ENCODE data around the gene JUP. TPM values are rescaled to one million over a fixed set of nuclear protein-coding genes. Genes with fewer than 3 reads are reported as not detected.
A peak's percentile ranks its signal among the peaks of the same experiment; 100 is the strongest.

JUP gene
- total and polyA plus RNA-seq, 10 donors: 13.7 to 73.1 (median 33.5) TPM

DNA sequence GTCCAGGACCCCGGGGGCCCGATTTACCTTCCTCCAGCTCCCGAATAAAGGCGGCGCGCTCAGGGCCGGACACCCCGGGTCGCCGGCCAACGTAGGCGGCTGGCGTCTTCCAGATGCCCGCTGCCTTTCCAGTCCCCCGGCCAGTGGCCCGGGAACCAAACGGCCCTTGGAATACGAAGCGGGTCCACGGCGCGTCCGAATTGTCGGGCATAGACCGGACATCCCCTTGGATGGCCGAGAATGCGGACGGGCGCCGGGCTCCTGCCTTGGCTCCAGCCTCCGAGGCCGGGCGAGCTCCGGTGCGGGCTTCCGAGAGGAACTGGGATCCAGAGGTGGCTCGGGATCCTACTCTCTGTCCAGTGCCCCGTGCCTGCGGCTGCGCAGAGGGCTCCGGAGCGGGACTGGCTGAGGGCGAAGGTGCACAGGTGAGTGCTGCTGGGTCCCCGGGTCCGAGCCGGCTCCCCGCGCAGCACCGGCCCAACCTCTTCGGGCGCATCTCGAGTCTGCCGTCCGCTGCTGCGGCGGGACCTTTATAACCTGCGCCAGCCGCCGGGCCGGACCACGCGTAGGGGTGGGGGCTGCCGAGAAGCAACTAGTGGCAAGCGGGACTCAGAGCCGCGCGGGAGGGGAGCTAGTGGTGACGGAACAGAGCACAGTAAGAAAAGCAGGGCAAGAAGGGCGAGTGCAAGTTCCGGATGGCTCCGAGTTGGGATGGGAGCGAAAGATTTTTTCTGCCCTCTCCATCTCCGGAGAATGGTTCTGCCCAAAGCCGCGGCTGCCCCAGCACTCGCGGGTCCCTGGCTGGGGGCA is 52.2 kb downstream of the JUP start, which contains the start of gene HAP1:
Gene HAP1 (minus strand): TSS at position 505 of the 810 bp plus-strand sequence. CDS start 9 bp downstream, at position 496.
- Histone ChIP-seq H3K4me3 (peak within 1 kb of the TSS; percentile 28 to 71 (median 42)), H3K27ac (no peak within 1 kb of the TSS), H3K27me3 (replicated peaks in 1 of 7) (peaks cover 5 to 68% (median 43%) of the 10 kb centered on the region in 7 donors), H3K9me3 (no peaks in the 10 kb centered on the region), H3K36me3 (no peaks in the 10 kb centered on the region), H3K4me1 (peaks cover 5 to 50% (median 30%) of the 10 kb centered on the region in 6 donors)
- DNase-seq: no peak
- TF ChIP-seq POLR2AphosphoS5 (IDR thresholded peaks at IDR 0.05): peak; percentile 71 to 85 (median 81)
- TF ChIP-seq POLR2A (IDR thresholded peaks at IDR 0.05): no peak
- 1 to 6% (median 1%) methylated on average over 39 to 77 of the region's 77 CpGs for WGBS, 5 donors
- intact Hi-C loops (cut with DNase I; ENCODE audit: low total_unique reads): no loop called here

DNA sequence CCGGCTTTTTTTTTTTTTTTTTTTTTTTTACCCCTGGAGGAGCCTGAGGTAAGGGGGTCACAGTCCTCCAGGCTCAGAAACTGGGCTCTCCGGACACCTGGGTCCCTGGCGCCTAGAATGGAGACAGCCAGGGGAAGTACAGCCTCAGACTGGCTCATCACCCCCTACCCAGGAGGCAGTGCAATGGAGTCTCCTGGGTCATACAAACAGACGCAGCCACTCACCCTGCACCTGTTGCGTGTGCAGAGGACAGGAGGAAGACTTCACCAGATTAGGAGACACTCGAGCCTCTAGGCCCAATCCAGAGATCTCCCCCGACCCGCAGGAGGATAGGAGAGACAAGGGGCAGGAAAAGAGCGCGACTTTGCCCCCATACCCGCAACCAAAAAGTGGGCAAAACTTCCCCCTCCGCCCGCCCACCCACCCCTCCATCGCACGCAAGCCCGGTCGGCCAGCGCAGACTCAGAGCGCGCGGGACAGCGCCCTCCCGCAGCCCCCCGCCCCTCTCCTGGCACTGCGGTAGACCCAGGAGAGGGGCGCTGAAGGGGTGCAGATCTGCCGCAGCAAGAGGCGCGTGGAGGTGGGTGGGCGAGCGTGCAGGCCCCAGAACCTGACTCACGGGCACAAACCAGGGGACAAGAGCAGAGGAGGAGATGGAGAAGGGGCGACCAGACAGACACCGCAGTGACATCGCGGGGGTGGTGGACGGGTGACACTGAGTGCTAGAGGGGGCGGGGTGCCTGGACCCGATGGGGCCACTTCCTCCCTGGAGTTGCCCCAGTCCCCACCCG is 53.0 kb downstream of the JUP start:
- DNase-seq: no peak
- Histone ChIP-seq H3K4me3 (peak overlapping the region; percentile 28 to 71 (median 42)), H3K36me3 (no peaks in the 10 kb centered on the region), H3K27ac (no peak overlapping the region), H3K9me3 (no peaks in the 10 kb centered on the region), H3K4me1 (peaks cover 5 to 49% (median 30%) of the 10 kb centered on the region in 6 donors), H3K27me3 (replicated peaks in 1 of 7) (peaks cover 5 to 68% (median 43%) of the 10 kb centered on the region in 7 donors)
- 13 to 23% (median 17%) methylated on average over 23 to 40 of the region's 40 CpGs for WGBS, 5 donors
- TF ChIP-seq POLR2AphosphoS5 (IDR thresholded peaks at IDR 0.05) (no peak), POLR2A (IDR thresholded peaks at IDR 0.05) (no peak)
- TF ChIP-seq, protein P1, sequence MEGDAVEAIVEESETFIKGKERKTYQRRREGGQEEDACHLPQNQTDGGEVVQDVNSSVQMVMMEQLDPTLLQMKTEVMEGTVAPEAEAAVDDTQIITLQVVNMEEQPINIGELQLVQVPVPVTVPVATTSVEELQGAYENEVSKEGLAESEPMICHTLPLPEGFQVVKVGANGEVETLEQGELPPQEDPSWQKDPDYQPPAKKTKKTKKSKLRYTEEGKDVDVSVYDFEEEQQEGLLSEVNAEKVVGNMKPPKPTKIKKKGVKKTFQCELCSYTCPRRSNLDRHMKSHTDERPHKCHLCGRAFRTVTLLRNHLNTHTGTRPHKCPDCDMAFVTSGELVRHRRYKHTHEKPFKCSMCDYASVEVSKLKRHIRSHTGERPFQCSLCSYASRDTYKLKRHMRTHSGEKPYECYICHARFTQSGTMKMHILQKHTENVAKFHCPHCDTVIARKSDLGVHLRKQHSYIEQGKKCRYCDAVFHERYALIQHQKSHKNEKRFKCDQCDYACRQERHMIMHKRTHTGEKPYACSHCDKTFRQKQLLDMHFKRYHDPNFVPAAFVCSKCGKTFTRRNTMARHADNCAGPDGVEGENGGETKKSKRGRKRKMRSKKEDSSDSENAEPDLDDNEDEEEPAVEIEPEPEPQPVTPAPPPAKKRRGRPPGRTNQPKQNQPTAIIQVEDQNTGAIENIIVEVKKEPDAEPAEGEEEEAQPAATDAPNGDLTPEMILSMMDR (IDR thresholded peaks at IDR 0.05 in 8 of 11, conservative IDR thresholded peaks at IDR 0.05 in 3 of 11): no peak
- intact Hi-C loops (cut with DNase I; ENCODE audit: low total_unique reads): no loop called here

- peaks cover 5 to 60% (median 34%) of the 10 kb centered on the region in 7 donors for H3K27me3 ChIP-seq (replicated peaks in 1 of 7)
- no peak for DNase-seq
- TF ChIP-seq, protein P1 (IDR thresholded peaks at IDR 0.05 in 8 of 11, conservative IDR thresholded peaks at IDR 0.05 in 3 of 11): no peak
- no peak for TF ChIP-seq POLR2A (IDR thresholded peaks at IDR 0.05)
- no peak for TF ChIP-seq POLR2AphosphoS5 (IDR thresholded peaks at IDR 0.05)
- intact Hi-C loops (cut with DNase I; ENCODE audit: low total_unique reads): no loop called here
- H3K27ac ChIP-seq: no peak overlapping the region
- WGBS, 5 donors: 45 to 91% (median 77%) methylated on average over 2 to 3 of the region's 3 CpGs
- no peaks in the 10 kb centered on the region for H3K36me3 ChIP-seq
- no peak overlapping the region for H3K4me3 ChIP-seq
- H3K9me3 ChIP-seq: no peaks in the 10 kb centered on the region
- peaks cover 5 to 40% (median 24%) of the 10 kb centered on the region in 6 donors for H3K4me1 ChIP-seq
Measured at GRCh38 chr17:41731836-41732235, 54.7 kb downstream of the JUP start.

DNA sequence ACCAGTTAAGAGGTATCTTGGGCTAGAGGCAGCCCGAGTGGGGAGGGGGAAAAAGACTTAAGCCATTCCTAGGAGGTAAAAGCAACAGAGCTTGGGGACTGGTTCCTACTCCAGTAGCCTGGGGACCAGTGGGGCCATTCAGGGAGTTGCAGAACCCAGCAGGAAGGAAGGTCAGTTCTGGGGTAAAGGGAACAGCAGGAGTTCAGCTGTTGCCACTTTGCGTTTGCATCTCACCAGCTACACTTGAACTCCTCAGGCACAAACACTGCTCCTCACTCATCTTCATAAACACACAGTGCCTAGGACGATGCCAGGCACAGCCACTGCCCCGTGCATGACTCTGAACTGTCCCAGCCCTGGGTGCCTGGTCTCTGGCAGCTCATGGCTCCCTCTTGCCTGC is 56.0 kb downstream of the JUP start:
- Histone ChIP-seq H3K9me3 (no peaks in the 10 kb centered on the region), H3K36me3 (no peaks in the 10 kb centered on the region), H3K4me1 (peaks cover 5 to 40% (median 24%) of the 10 kb centered on the region in 6 donors), H3K27ac (no peak overlapping the region), H3K4me3 (no peak overlapping the region), H3K27me3 (replicated peaks in 1 of 7) (peaks cover 5 to 46% (median 24%) of the 10 kb centered on the region in 7 donors)
- intact Hi-C loops (cut with DNase I; ENCODE audit: low total_unique reads): no loop called here
- WGBS, 5 donors: 28 to 40% (median 31%) methylated on average over 4 of the region's 4 CpGs
- no peak for DNase-seq
- TF ChIP-seq POLR2AphosphoS5 (IDR thresholded peaks at IDR 0.05): no peak
- TF ChIP-seq POLR2A (IDR thresholded peaks at IDR 0.05): no peak
- TF ChIP-seq, protein P1 (IDR thresholded peaks at IDR 0.05 in 8 of 11, conservative IDR thresholded peaks at IDR 0.05 in 3 of 11): no peak
